Stimulated activated CD8-positive, alpha-beta memory T cell treated with anti-CD3 and anti-CD28 coated beads, Interleukin-7, amount 100 ng/mL, for 1 hour (primary cell): ENCODE measurements around the gene HCFC1.

Source experiments
- DNase-seq, 2 donors: peaks; one replicate each; pipeline ENCODE4 v3.0.0-alpha.2; 2020; ENCODE audit warnings: low read depth in 2 of 2

Gene HCFC1

GRCh38 chrX:153971450-153972367 is at the start of gene HCFC1:
Gene HCFC1 (minus strand): TSS chrX:153971818. CDS start chrX:153970840, 978 bp downstream.
- DNase-seq = peak; percentile 73 to 86

GRCh38 chrX:154021131-154021611 is 49.6 kb upstream of the HCFC1 start:
- DNase-seq = no peak

- no peak for DNase-seq
Observed at GRCh38 chrX:154020536-154021115, 49.0 kb upstream of the HCFC1 start.

- DNase-seq = peak; percentile 18 to 22
Observed at GRCh38 chrX:154019633-154020528, 48.3 kb upstream of the HCFC1 start, which contains the start of gene IRAK1. Gene IRAK1 (minus strand): TSS chrX:154019902. CDS start chrX:154019812, 90 bp downstream.

DNA sequence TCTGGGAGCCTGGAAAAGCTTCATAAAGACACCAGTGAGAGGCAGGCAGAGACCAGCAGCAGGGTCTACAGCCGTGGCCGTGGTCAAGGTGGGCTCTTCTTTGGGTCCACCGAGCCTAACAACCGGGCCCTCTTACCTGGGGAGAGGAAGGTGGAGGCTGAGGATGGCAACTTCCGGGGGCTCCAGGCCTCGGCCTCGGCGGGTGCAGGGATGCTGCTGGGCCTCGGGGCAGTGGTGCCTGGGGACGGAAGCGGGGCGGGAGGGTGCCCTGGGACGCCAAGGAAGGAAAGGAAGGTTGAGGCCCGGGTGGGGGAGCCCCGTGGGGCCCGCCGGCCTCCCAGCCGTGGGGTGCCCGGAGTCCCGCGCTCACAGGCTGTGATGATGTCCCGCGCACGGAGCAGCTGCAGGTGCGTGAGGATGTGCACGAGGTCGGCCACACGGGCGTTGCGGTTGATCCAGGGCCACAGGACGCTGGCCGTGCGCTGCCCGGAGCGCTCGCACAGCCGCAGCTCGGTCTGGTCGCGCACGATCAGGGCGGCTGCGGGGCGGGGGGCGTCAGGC is 47.5 kb upstream of the HCFC1 start:
- DNase-seq = no peak

DNA sequence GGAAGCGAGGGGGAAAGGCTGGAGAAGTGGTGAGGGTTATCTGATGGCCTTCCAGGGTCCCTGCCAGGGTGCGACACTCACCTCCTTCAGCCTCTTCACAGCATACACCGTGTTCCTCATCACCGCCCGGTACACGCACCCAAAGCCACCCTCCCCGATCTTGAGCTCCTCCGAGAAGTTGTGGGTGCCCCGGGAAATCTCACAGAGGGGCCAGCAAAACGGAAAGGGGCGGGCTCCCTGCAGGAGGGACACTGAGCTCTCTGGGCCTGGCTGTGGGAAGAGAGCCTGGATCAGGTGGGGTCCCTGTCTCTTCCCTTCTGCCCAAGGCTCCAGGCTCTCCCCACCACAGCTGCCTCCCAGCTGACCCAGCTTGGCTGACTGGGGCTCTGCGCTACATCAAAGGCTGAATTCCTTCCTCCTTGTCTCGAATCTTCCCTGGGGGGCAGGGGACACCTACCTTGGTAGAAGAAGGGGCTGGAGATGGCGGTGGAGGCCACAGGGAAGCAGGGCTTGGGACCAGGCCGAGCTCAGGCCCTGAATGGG is 47.0 kb upstream of the HCFC1 start:
- DNase-seq = no peak

GRCh38 chrX:154017766-154018517 is 46.3 kb upstream of the HCFC1 start:
- DNase-seq = no peak

DNA sequence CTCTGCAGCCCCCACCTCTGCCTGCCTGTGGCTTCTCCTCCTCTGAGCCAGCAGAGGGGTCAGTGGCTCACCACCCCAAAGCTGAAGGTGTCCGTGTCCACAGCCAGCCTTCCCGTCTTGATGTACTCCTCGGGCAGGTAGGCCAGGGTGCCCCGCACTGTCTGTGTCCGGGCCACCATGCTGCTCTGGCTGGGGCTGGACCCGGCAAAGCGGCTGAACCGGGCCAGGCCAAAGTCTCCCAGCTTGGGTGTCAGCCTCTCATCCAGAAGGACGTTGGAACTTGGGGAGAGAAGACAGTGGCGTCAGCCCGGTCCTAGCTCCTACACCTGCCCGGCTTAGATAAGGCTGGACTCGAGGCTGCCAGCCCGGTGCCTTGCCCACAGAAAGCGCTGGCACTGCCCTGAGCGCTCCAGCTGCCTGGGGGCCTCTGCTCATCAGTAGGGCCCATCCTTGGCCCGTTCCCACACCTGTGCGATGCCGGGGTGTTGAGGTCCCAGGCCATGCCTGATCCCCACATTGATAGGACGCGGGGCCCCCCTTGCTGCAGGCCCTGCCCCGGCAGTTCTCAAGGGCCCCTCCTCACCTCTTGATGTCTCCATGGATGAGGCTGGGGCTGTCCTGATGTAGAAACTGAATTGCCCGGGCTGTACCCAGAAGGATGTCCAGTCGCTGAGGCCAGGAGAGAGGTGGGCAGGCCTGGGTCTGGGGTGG is 44.9 kb upstream of the HCFC1 start:
- no peak for DNase-seq

GRCh38 chrX:154015581-154016264 is 44.1 kb upstream of the HCFC1 start:
- no peak for DNase-seq

DNA sequence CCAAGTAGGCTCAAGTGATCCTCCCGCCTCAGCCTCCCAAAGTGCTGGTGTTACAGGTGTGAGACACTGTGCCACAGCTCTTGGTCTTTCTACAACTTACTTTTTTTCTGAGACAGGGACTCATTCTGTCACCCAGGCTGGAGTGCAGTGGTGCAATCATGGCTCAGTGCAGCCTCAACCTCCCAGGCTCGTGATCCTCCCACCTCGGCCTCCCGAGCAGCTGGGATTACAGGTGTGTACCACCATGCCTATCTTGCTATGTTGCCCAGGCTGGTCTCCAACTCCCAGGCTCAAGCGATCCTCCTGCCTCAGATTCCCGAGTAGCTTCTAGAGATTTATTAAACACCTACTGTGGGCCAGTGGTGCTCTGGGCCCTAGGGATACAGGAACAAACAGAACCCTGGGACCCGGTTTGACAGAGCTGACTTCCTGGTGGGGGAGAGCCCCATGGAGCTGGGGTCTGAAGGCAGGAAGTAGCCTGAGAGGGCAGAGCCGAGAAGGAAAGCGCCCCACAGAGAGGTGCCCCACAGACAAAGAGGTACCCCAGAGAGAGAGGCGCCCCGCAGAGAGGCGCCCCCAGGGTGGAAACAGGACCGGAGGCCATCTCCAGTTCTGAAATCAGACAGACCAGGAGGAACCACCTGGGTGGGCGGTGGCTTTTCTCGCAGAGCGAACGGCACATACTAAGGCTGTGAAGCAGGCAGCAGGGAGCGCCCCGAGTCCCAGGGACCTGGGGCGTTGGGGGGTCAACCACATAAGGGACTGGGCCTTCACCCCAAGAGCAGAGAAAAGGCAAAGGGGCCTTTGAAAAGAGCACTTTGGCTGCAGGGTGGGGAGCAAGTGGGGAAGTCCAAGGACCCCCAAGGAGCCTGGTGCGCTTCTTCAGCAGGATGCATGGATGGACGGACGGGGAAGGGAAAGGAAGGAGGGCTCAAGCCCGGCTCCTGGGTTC is 43.1 kb upstream of the HCFC1 start:
- DNase-seq = no peak

DNA sequence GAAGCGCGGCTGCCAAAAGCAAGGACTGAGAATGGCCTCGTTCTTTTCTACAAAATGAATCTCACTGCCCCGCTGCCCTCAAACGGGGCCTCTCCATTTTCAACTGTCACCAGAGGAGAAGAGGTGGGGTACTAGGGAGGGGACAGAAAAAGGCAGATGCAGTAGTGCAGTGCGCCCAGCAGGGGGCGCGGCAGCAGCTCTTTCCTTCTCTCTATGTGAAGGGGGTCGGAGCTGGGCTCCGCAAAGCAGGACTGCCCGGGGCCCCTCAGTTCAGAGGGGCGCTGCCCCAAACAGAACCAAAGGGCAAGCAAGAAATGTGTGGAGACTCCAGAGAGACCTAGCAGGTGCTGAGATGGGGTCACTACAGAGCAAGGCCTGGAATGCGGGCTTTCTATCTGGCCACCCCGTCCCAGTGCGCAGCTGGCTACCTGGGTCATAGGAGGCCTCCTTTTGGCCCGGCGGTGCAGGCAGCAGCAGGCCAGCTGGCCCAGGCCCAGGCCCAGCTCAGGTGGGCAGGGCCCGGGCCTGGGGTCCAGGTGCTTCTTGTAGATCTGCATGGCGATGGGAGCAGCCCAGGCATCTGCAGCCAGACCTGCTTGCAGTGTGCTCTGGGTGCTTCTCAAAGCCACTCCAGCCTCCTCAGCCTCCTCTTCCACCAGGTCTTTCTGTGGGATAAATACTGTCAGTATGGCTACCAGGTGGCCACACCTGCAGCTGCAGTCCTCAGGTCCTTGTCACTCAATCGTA is 42.2 kb upstream of the HCFC1 start:
- DNase-seq = no peak

GRCh38 chrX:154013001-154013421 is 41.4 kb upstream of the HCFC1 start:
- DNase-seq = no peak

DNA sequence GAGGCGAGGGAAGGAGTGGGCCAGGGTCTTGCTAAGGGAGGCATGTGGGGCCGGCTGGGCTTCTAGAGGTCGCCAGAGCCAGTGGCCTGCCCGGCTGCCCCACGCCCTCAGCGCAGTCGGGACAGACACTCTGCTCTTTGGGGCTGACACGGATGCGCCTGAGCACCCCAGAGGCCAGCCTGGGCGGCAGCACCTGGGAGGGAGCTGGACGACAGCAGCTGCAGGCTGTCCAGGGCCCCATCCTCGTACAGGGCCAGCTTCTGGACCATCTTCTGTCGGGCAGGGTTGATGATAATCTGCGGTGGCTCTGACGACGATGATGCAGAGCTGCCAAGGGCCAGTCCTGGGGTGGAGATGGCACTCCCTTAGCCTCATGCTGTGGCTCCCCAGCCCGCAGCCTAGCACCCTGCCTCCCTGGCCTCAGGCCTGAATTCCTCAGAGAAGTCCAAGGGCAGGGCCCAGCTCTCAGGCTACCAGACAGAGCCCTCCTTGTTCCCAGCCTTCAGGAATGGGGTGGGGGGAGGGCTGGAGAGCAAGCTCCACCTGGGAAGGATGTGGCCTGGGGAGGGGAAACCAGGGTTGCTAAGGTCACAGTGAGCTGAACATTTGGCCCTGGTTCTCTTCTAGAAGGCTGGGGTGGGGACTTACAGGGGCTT is 40.8 kb upstream of the HCFC1 start:
- DNase-seq = no peak

DNA sequence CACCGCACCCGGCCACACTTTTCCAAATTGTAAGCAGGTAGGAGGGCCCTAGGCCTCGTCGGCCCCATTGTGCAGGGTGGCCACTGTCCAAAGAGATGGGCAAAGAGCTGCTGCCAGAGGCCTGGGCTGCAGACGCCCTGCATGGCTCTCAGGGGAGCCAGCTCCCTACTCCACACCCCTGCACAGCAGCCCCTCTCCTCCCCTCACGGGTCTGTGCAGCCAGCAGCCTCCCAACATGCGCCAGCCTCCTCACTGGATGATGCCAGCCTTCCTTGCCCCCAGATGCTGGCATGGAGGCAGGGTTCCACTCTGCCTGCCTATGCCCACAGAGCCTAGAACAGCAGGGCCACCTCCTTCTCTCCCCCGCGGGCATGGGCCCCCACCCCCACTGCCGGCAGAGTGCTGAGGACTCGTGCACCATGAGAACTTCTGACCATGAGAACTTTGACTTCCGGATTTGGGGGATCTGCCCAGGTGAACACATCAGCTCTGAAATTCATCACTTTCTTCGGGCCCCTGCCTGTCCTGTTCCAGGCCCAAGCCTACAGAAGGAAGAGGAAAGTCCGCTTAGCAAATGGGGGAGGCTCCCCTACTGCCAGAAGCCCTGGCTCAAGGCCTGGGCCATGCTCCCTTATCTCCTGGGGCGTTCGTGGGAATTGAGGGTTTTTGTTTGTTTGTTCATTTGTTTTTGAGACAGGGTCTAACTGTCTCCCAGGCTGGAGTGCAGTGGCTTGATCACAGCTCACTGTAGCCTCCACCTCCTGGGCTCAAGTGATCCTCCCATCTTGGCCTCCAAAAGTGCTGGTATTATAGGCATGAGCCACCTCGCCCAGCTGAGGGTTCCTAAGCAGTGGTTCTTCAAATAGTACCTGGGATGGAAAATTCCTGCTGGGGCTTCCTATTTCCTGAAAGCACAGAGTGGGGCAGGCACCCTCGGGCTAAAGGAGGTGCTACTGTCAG is 40.0 kb upstream of the HCFC1 start:
- DNase-seq = no peak

GRCh38 chrX:154010330-154011087 is 38.9 kb upstream of the HCFC1 start:
- no peak for DNase-seq
